HEK293T (cell line): ENCODE results near the gene VAV2.

Source experiments
- ARNT ChIP-seq: fragments of 450-650 bp; IDR thresholded peaks from 2 replicates; pipeline ENCODE4 v1.6.1; 2017; ENCODE audit warnings: mild to moderate bottlenecking
- BHLHE40 ChIP-seq: fragments of 450-650 bp; IDR thresholded peaks from 2 replicates; pipeline ENCODE4 v1.6.1; 2016; ENCODE audit warnings: mild to moderate bottlenecking, moderate library complexity, borderline replicate concordance
- CTBP1 ChIP-seq: fragments of 450-650 bp; IDR thresholded peaks from 2 replicates; pipeline ENCODE4 v1.6.1; 2016; ENCODE audit warnings: borderline replicate concordance
- ELF4 ChIP-seq: fragments of 450-650 bp; IDR thresholded peaks from 2 replicates; pipeline ENCODE4 v1.6.1; 2017; ENCODE audit warnings: antibody characterized with exemption
- FOXA1 ChIP-seq: fragments of 450-650 bp; IDR thresholded peaks from 2 replicates; pipeline ENCODE4 v1.6.1; 2016; ENCODE audit warnings: mild to moderate bottlenecking
- FOXK2 ChIP-seq: fragments of 450-650 bp; IDR thresholded peaks from 2 replicates; pipeline ENCODE4 v1.6.1; 2016; ENCODE audit warnings: mild to moderate bottlenecking
- FOXM1 ChIP-seq: fragments of 450-650 bp; IDR thresholded peaks from 2 replicates; pipeline ENCODE4 v1.6.1; 2017; ENCODE audit warnings: mild to moderate bottlenecking, borderline replicate concordance
- HDGF ChIP-seq: fragments of 450-650 bp; IDR thresholded peaks from 2 replicates; pipeline ENCODE4 v1.6.1; 2017; ENCODE audit warnings: antibody characterized with exemption, borderline replicate concordance
- SP1 ChIP-seq: fragments of 450-650 bp; IDR thresholded peaks from 2 replicates; pipeline ENCODE4 v1.6.1; 2017
- SUZ12 ChIP-seq: fragments of 450-650 bp; IDR thresholded peaks from 2 replicates; pipeline ENCODE4 v1.6.1; 2016; ENCODE audit warnings: mild to moderate bottlenecking
- TF ChIP-seq, protein P1 (sequence below): fragments of 450-650 bp; IDR thresholded peaks from 2 replicates; pipeline ENCODE4 v1.6.1; 2016

DNA sequence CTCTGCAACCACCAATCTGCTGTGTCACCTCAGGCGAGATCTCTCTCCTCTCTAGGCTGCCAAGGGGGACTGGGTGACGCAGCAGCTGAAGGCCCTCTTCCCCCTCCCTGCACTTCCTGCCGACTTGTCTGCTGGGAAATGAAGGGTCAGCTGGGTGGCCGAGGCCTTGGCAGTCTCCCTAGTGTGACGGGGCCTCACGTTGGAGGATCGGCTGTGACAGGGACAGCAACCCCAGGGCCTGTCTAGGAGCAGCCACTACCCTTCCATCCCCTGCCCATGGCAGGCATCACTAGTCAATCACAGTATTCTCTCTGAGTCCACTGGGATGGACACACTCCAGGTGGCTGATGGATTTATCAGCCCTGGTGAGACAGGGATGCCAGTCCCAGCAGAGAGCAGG, 146.7 kb downstream of the VAV2 start:
- TF ChIP-seq BHLHE40 (no peak), HDGF (no peak), FOXM1 (no peak), SUZ12 (no peak), SP1 (no peak), FOXA1 (no peak), ARNT (no peak), FOXK2 (no peak), CTBP1 (no peak), ELF4 (no peak)
- TF ChIP-seq, protein P1, sequence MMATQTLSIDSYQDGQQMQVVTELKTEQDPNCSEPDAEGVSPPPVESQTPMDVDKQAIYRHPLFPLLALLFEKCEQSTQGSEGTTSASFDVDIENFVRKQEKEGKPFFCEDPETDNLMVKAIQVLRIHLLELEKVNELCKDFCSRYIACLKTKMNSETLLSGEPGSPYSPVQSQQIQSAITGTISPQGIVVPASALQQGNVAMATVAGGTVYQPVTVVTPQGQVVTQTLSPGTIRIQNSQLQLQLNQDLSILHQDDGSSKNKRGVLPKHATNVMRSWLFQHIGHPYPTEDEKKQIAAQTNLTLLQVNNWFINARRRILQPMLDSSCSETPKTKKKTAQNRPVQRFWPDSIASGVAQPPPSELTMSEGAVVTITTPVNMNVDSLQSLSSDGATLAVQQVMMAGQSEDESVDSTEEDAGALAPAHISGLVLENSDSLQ: no peak
